Right ventricle myocardium superior (tissue), 1 donor: ENCODE measurements around the gene LMNTD2. TPM values are rescaled to one million over a fixed set of nuclear protein-coding genes. Genes with fewer than 3 reads are reported as not detected.

ENCODE experiments used
- ATAC-seq: fragments of 200-7000 bp; cut with Tn5 transposase; one replicate; pipeline ENCODE4 v1.9.1; 2020; ENCODE audit warnings: mild to moderate bottlenecking; ENCODE audit not compliant: poor library complexity
- DNase-seq: peaks from one replicate; pipeline ENCODE4 v3.0.0-alpha.2; 2020
- intact Hi-C: fragments of 100-400 bp; cut with DNase I; formaldehyde crosslinking; loops from one replicate; pipeline ENCODE4 v1.11.2; 2022
- microRNA-seq: library from miRNA; unstranded; fragments of <30 nt; microRNA quantifications from one replicate; pipeline ENCODE4 v1.2.0, GENCODE V29; 2020
- total RNA-seq: library from RNA; stranded (reverse); fragmentation: NEBNext Ultra II Directional; extraction: Animal tissue kit (Norgen Biotek cat#: 25700); gene quantifications from one replicate; pipeline ENCODE4 v1.2.1, GENCODE V29; 2021
- donor health status: DM: no; HTN: yes; CAD: no; lungs with severe emphysema.

Gene LMNTD2
- total RNA-seq, 1 donor from 2014 or later = 0.22 TPM

- ATAC-seq = peak; percentile 88
- intact Hi-C loops = no loop called here
- DNase-seq = peak; percentile 99
Observed at GRCh38 chr11:506995-507726, 53.4 kb downstream of the LMNTD2 start, which contains the start of gene RNH1. Gene RNH1 (minus strand): TSS chr11:507242. CDS start chr11:502162, 5,080 bp downstream.

GRCh38 chr11:506238-506994, 54.1 kb downstream of the LMNTD2 start:
- peak; percentile 87 for ATAC-seq
- intact Hi-C loops = no loop called here

GRCh38 chr11:504994-505344, 55.6 kb downstream of the LMNTD2 start:
- no peak for ATAC-seq
- intact Hi-C loops = loop anchor here (5.0 kb wide), 1 partner anchor 53 kb away; the partner anchor contains the start of gene PTDSS2
- no peak for DNase-seq

More at GRCh38 chr11:506238-506994, 54.1 kb downstream of the LMNTD2 start:
- DNase-seq = peak; percentile 98

Small RNA genes within 50 kb of the gene (microRNA-seq; reads per million reads assigned to microRNA genes)
- 351 reads per million, percentile 72 among the genes with 10 or more reads in this experiment for gene MIR210

Other genes with a start within 250 kb of the LMNTD2 start
- gene IFITM1, start 246.7 kb downstream of the LMNTD2 start, total RNA-seq = 83.1 TPM
- 287 TPM for gene IFITM3, start 239.9 kb downstream of the LMNTD2 start, total RNA-seq
- 0.94 TPM for gene B4GALNT4, start 191.2 kb downstream of the LMNTD2 start, total RNA-seq
- gene PKP3, start 166.5 kb downstream of the LMNTD2 start, total RNA-seq = 0.86 TPM
- gene SIGIRR, start 145.7 kb downstream of the LMNTD2 start, total RNA-seq = 38.6 TPM
- gene ANO9, start 118.7 kb downstream of the LMNTD2 start, total RNA-seq = 0.08 TPM
- 25.5 TPM for gene PTDSS2, start 110.5 kb downstream of the LMNTD2 start, total RNA-seq
- 171 TPM for gene RNH1, start 53.5 kb downstream of the LMNTD2 start, total RNA-seq
- 60.5 TPM for gene HRAS, start 25.2 kb downstream of the LMNTD2 start, total RNA-seq
- 0.13 TPM for gene LRRC56, start 23.2 kb downstream of the LMNTD2 start, total RNA-seq
- 4.4 TPM for gene RASSF7, start 232 bp upstream of the LMNTD2 start, total RNA-seq
- 16.5 TPM for gene PHRF1, start 15.7 kb upstream of the LMNTD2 start, total RNA-seq
- 7.5 TPM for gene IRF7, start 55.2 kb upstream of the LMNTD2 start, total RNA-seq
- gene CDHR5, start 64.2 kb upstream of the LMNTD2 start, total RNA-seq = not detected
- gene SCT, start 66.4 kb upstream of the LMNTD2 start, total RNA-seq = not detected
- not detected for gene DRD4, start 76.5 kb upstream of the LMNTD2 start, total RNA-seq
- 22.1 TPM for gene DEAF1, start 134.5 kb upstream of the LMNTD2 start, total RNA-seq
- gene TMEM80, start 135.1 kb upstream of the LMNTD2 start, total RNA-seq = 9.1 TPM
- 3.2 TPM for gene EPS8L2, start 145.5 kb upstream of the LMNTD2 start, total RNA-seq
- 90.1 TPM for gene TALDO1, start 186.7 kb upstream of the LMNTD2 start, total RNA-seq
- 17.4 TPM for gene GATD1, start 216.7 kb upstream of the LMNTD2 start, total RNA-seq
- gene CEND1, start 229.4 kb upstream of the LMNTD2 start, total RNA-seq = 0.19 TPM
- gene SLC25A22, start 237.5 kb upstream of the LMNTD2 start, total RNA-seq = 3.4 TPM
- 7.3 TPM for gene PIDD1, start 244.5 kb upstream of the LMNTD2 start, total RNA-seq
- gene RPLP2, start 249.2 kb upstream of the LMNTD2 start, total RNA-seq = 982 TPM